ENCODE results near the gene ZBTB24.

DNA sequence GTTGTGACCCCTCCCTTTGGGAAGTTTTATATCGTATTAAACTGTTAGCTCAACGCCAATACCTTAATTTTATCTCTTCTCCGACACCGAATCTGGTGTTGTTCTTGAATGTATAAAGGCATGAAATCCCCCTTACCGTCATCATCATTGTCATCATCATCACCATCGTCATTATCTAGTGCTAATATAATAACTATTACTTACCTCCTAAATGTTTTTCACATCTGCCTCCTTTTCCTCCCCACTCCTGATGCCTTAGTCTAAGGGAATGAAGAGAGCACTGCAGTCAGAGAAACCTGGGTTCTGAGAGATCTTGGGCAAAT, 677 bp upstream of the ZBTB24 start:
- TF ChIP-seq, protein P1, sequence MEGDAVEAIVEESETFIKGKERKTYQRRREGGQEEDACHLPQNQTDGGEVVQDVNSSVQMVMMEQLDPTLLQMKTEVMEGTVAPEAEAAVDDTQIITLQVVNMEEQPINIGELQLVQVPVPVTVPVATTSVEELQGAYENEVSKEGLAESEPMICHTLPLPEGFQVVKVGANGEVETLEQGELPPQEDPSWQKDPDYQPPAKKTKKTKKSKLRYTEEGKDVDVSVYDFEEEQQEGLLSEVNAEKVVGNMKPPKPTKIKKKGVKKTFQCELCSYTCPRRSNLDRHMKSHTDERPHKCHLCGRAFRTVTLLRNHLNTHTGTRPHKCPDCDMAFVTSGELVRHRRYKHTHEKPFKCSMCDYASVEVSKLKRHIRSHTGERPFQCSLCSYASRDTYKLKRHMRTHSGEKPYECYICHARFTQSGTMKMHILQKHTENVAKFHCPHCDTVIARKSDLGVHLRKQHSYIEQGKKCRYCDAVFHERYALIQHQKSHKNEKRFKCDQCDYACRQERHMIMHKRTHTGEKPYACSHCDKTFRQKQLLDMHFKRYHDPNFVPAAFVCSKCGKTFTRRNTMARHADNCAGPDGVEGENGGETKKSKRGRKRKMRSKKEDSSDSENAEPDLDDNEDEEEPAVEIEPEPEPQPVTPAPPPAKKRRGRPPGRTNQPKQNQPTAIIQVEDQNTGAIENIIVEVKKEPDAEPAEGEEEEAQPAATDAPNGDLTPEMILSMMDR (IDR thresholded peaks at IDR 0.05) = no peak
- TF ChIP-seq ZFX (IDR thresholded peaks at IDR 0.05; ENCODE audit: borderline replicate concordance) = no peak

Data from 22Rv1 (cell line).